Glutamatergic neuron (in vitro differentiated cells): Measurements from ENCODE around the gene ABCC9. TPM values are rescaled to one million over a fixed set of nuclear protein-coding genes. Genes with fewer than 3 reads are reported as not detected.
A peak's percentile ranks its signal among the peaks of the same experiment; 100 is the strongest.

ENCODE experiments used
- DNase-seq: peaks from one replicate; pipeline ENCODE4 v3.0.0; 2022
- H3K27ac Mint-ChIP-seq: one replicate; pipeline ENCODE4 v1.8.0; 2020; ENCODE audit warnings: mild to moderate bottlenecking, mixed read lengths, inconsistent platforms; ENCODE audit not compliant: unreplicated experiment
- H3K27me3 Mint-ChIP-seq: one replicate; pipeline ENCODE4 v1.8.0; 2020; ENCODE audit warnings: mild to moderate bottlenecking, moderate library complexity, mixed read lengths, inconsistent platforms; ENCODE audit not compliant: unreplicated experiment
- H3K36me3 Mint-ChIP-seq: one replicate; pipeline ENCODE4 v1.8.0; 2020; ENCODE audit warnings: mild to moderate bottlenecking, mixed read lengths, inconsistent platforms; ENCODE audit not compliant: unreplicated experiment
- H3K4me1 Mint-ChIP-seq: one replicate; pipeline ENCODE4 v1.8.0; 2020; ENCODE audit warnings: mild to moderate bottlenecking, low read depth, mixed read lengths, inconsistent platforms; ENCODE audit not compliant: unreplicated experiment
- H3K4me3 Mint-ChIP-seq: one replicate; pipeline ENCODE4 v1.8.0; 2020; ENCODE audit warnings: mild to moderate bottlenecking, mixed read lengths, inconsistent platforms; ENCODE audit not compliant: unreplicated experiment
- H3K9me3 Mint-ChIP-seq: one replicate; pipeline ENCODE4 v1.8.0; 2020; ENCODE audit warnings: mild to moderate bottlenecking, moderate library complexity, mixed read lengths, inconsistent platforms; ENCODE audit not compliant: unreplicated experiment
- CTCF ChIP-seq: fragments of 200-600 bp; sonication (generic); IDR thresholded peaks from one replicate; pipeline ENCODE4 v1.5.0; 2021; ENCODE audit not compliant: partially characterized antibody, unreplicated experiment
- total RNA-seq: library from RNA; stranded (reverse); fragmentation: NEBNext Ultra II Directional; extraction: Animal tissue kit (Norgen Biotek cat#: 25700); gene quantifications from one replicate; pipeline ENCODE4 v1.2.1, GENCODE V29; 2021; ENCODE audit not compliant: unreplicated experiment

Gene ABCC9
- total RNA-seq, 1 donor from 2014 or later, result 17.7 TPM

- Mint-ChIP-seq H3K36me3 (no peaks in the 10 kb centered on the region), H3K4me3 (no peak overlapping the region), H3K27me3 (no peaks in the 10 kb centered on the region), H3K9me3 (no peaks in the 10 kb centered on the region), H3K4me1 (no peaks in the 10 kb centered on the region), H3K27ac (no peak overlapping the region)
- DNase-seq, result no peak
- TF ChIP-seq CTCF, result no peak
Measured at GRCh38 chr12:21839776-21840175, 101.5 kb downstream of the ABCC9 start.

- H3K4me1 Mint-ChIP-seq, result peaks cover 2% of the 10 kb centered on the region
- H3K36me3 Mint-ChIP-seq, result peaks cover 3% of the 10 kb centered on the region
- no peaks in the 10 kb centered on the region for H3K9me3 Mint-ChIP-seq
- no peak for DNase-seq
- TF ChIP-seq CTCF, result no peak
- H3K27ac Mint-ChIP-seq, result no peak overlapping the region
- no peaks in the 10 kb centered on the region for H3K27me3 Mint-ChIP-seq
- H3K4me3 Mint-ChIP-seq, result no peak overlapping the region
Measured at GRCh38 chr12:21837847-21838246, 103.4 kb downstream of the ABCC9 start.

GRCh38 chr12:21831791-21832344 is 109.4 kb downstream of the ABCC9 start:
- no peak for TF ChIP-seq CTCF
- H3K27ac Mint-ChIP-seq, result peak overlapping the region; percentile 4

GRCh38 chr12:21828779-21829178 is 112.4 kb downstream of the ABCC9 start:
- H3K27me3 Mint-ChIP-seq, result peaks cover 3% of the 10 kb centered on the region
- H3K36me3 Mint-ChIP-seq, result peaks cover 3% of the 10 kb centered on the region
- H3K9me3 Mint-ChIP-seq, result peaks cover 3% of the 10 kb centered on the region
- peaks cover 14% of the 10 kb centered on the region for H3K4me1 Mint-ChIP-seq
- no peak for DNase-seq
- H3K4me3 Mint-ChIP-seq, result no peak overlapping the region
- no peak for TF ChIP-seq CTCF
- H3K27ac Mint-ChIP-seq, result peak overlapping the region; percentile 31

More at GRCh38 chr12:21831791-21832344, 109.4 kb downstream of the ABCC9 start:
- Mint-ChIP-seq H3K4me3 (no peak overlapping the region), H3K4me1 (peaks cover 14% of the 10 kb centered on the region), H3K36me3 (peaks cover 3% of the 10 kb centered on the region), H3K9me3 (peaks cover 3% of the 10 kb centered on the region), H3K27me3 (peaks cover 3% of the 10 kb centered on the region)
- no peak for DNase-seq

GRCh38 chr12:21828136-21828775 is 113.0 kb downstream of the ABCC9 start:
- Mint-ChIP-seq H3K4me3 (no peak overlapping the region), H3K36me3 (no peaks in the 10 kb centered on the region), H3K27me3 (peaks cover 3% of the 10 kb centered on the region), H3K4me1 (peaks cover 14% of the 10 kb centered on the region), H3K9me3 (peaks cover 3% of the 10 kb centered on the region), H3K27ac (peak overlapping the region; percentile 31)
- TF ChIP-seq CTCF, result no peak
- no peak for DNase-seq
